GM12878 (cell line): Measurements from ENCODE around the gene HMGN1. TPM values are rescaled to one million over a fixed set of nuclear protein-coding genes. Genes with fewer than 3 reads are reported as not detected.
A peak's percentile ranks its signal among the peaks of the same experiment; 100 is the strongest.

Experiments used
- ASH2L ChIP-seq: fragments of 300-600, 200-600 bp; sonication (generic); IDR thresholded peaks from 2 replicates; pipeline ENCODE4 v1.6.1; 2017; ENCODE audit warnings: low read depth, mild to moderate bottlenecking, borderline replicate concordance
- CBX5 ChIP-seq: sonication (generic); IDR thresholded peaks from 2 replicates; pipeline ENCODE4 v1.6.1; 2016; ENCODE audit warnings: low read depth, moderate library complexity, mild to moderate bottlenecking, inconsistent platforms
- CEBPB ChIP-seq, 2 experiments: fragments of 150-350 bp in 1 of 2; IDR thresholded peaks; 2 replicates each; pipeline ENCODE4 v1.6.1; 2012 to 2014; ENCODE audit warnings: low read depth in 2 of 2, low read length in 2 of 2, borderline replicate concordance in 1 of 2, inconsistent platforms in 1 of 2
- EZH2 ChIP-seq: IDR thresholded peaks from 2 replicates; pipeline ENCODE4 v1.6.1; 2012; ENCODE audit warnings: low read depth, mild to moderate bottlenecking, control low read depth, inconsistent platforms, low read length, borderline replicate concordance; ENCODE audit not compliant: control insufficient read depth
- HCFC1 ChIP-seq: fragments of 150-350 bp; IDR thresholded peaks from 2 replicates; pipeline ENCODE4 v1.6.1; 2014; ENCODE audit warnings: low read length
- KDM1A ChIP-seq: fragments of 200-600 bp; sonication (generic); IDR thresholded peaks from 2 replicates; pipeline ENCODE4 v1.6.1; 2016; ENCODE audit warnings: borderline replicate concordance
- NFIC ChIP-seq: IDR thresholded peaks from 2 replicates; pipeline ENCODE4 v1.6.1; 2012; ENCODE audit warnings: low read depth, mild to moderate bottlenecking, inconsistent platforms, low read length, moderate library complexity
- NFYA ChIP-seq: IDR thresholded peaks from 2 replicates; pipeline ENCODE4 v1.6.1; 2011; ENCODE audit warnings: low read depth, mild to moderate bottlenecking, low read length, improper control_type of control experiment, borderline replicate concordance
- NRF1 ChIP-seq: conservative IDR thresholded peaks from 2 replicates; pipeline ENCODE4 v1.6.1; 2011; ENCODE audit warnings: mild to moderate bottlenecking, low read depth, low read length, improper control_type of control experiment
- POU2F2 ChIP-seq: IDR thresholded peaks from 3 replicates; pipeline ENCODE4 v1.6.1; 2011; ENCODE audit warnings: low read depth, mild to moderate bottlenecking, low read length, borderline replicate concordance
- SMC3 ChIP-seq: IDR thresholded peaks from 2 replicates; pipeline ENCODE4 v1.6.1; 2011; ENCODE audit warnings: low read length, improper control_type of control experiment, borderline replicate concordance
- SREBF1 ChIP-seq: IDR thresholded peaks from 2 replicates; pipeline ENCODE4 v1.6.1; 2012; ENCODE audit warnings: mild to moderate bottlenecking, low read length
- SRF ChIP-seq, 2 experiments: IDR thresholded peaks; 2 replicates each; pipeline ENCODE4 v1.6.1; 2011; ENCODE audit warnings: low read depth in 2 of 2, low read length in 2 of 2, mild to moderate bottlenecking in 1 of 2, moderate library complexity in 1 of 2
- WRNIP1 ChIP-seq: IDR thresholded peaks from 2 replicates; pipeline ENCODE4 v1.6.1; 2011; ENCODE audit warnings: low read depth, low read length, improper control_type of control experiment, borderline replicate concordance
- ZBTB11 ChIP-seq: fragments of 450-650 bp; formaldehyde crosslinking; IDR thresholded peaks from 2 replicates; pipeline ENCODE4 v1.5.0; 2022; ENCODE audit warnings: mild to moderate bottlenecking, missing genetic modification characterization
- ZNF274 ChIP-seq: IDR thresholded peaks from one replicate; pipeline ENCODE4 v1.8.0; 2011; ENCODE audit not compliant: insufficient read length, insufficient read depth
- ZNF384 ChIP-seq: IDR thresholded peaks from 2 replicates; pipeline ENCODE4 v1.6.1; 2012; ENCODE audit warnings: low read depth, mild to moderate bottlenecking, low read length, improper control_type of control experiment, borderline replicate concordance
- polyA plus RNA-seq, 11 experiments: library from polyadenylated mRNA; depleted of rRNA in 4 of 11; unstranded in 6 of 11; stranded (reverse) in 5 of 11; fragments of >200 nt; fragmentation: Nextera tagmentation in 4 of 11; fragmentation: Illumina TruSeq in 1 of 11; extraction: Ambion mirVana in 4 of 11; extraction: Trizol in 1 of 11; gene quantifications; 1 replicate in 1 of 11; 2 replicates in 10 of 11; pipeline versions ENCODE4 v1.2.1 to v1.2.3, GENCODE V29; 2011 to 2016; ENCODE audit warnings: inconsistent platforms in 2 of 11, missing spikeins in 2 of 11, low read depth in 1 of 11
- total RNA-seq, 4 experiments: library from RNA; depleted of rRNA in 3 of 4; stranded (reverse); fragments of >200 nt in 3 of 4; fragmentation: Illumina TruSeq in 1 of 4; extraction: Trizol in 1 of 4; gene quantifications; 2 replicates each; pipeline versions ENCODE4 v1.2.1 to v1.2.3, GENCODE V29; 2013 to 2021
- TF ChIP-seq, protein P1 (sequence below): fragments of 450-650 bp; IDR thresholded peaks from 2 replicates; pipeline ENCODE4 v1.6.1; 2018; ENCODE audit warnings: mild to moderate bottlenecking, low read depth, moderate library complexity; ENCODE audit not compliant: partially characterized antibody
- TF ChIP-seq, protein P2 (sequence below): fragments of 150-350 bp; IDR thresholded peaks from 2 replicates; pipeline ENCODE4 v1.6.1; 2014; ENCODE audit warnings: mild to moderate bottlenecking, low read depth, low read length
- TF ChIP-seq, protein P3 (sequence below): IDR thresholded peaks from 2 replicates; pipeline ENCODE4 v1.6.1; 2011; ENCODE audit warnings: low read depth, mild to moderate bottlenecking, low read length, moderate library complexity, borderline replicate concordance; ENCODE audit errors: extremely low read depth
- TF ChIP-seq, protein P4 (sequence below): fragments of 450-650 bp; IDR thresholded peaks from 2 replicates; pipeline ENCODE4 v1.6.1; 2014; ENCODE audit warnings: mild to moderate bottlenecking

Gene HMGN1
- total and polyA plus RNA-seq, 10 of the 15 experiments (the other 5 are each of a cell fraction or from before 2014, with no cell fraction given), result 120 to 798 (median 396) TPM

- TF ChIP-seq, protein P1, sequence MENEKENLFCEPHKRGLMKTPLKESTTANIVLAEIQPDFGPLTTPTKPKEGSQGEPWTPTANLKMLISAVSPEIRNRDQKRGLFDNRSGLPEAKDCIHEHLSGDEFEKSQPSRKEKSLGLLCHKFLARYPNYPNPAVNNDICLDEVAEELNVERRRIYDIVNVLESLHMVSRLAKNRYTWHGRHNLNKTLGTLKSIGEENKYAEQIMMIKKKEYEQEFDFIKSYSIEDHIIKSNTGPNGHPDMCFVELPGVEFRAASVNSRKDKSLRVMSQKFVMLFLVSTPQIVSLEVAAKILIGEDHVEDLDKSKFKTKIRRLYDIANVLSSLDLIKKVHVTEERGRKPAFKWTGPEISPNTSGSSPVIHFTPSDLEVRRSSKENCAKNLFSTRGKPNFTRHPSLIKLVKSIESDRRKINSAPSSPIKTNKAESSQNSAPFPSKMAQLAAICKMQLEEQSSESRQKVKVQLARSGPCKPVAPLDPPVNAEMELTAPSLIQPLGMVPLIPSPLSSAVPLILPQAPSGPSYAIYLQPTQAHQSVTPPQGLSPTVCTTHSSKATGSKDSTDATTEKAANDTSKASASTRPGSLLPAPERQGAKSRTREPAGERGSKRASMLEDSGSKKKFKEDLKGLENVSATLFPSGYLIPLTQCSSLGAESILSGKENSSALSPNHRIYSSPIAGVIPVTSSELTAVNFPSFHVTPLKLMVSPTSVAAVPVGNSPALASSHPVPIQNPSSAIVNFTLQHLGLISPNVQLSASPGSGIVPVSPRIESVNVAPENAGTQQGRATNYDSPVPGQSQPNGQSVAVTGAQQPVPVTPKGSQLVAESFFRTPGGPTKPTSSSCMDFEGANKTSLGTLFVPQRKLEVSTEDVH, result peak; percentile 66
- TF ChIP-seq ZBTB11 (CRISPR knock-in tag) (no peak), NRF1 (no peak), NFYA (no peak), SREBF1 (no peak), ASH2L (no peak), EZH2 (no peak), ZNF384 (no peak), ZNF274 (no peak), SMC3 (no peak), NFIC (no peak), POU2F2 (peak; percentile 41; the same call in 1 of the 3 replicates), SRF (IDR thresholded peaks at IDR 0.05; ENCODE audit: low read depth in 2 of 2, low read length in 2 of 2) (no peak), WRNIP1 (no peak), HCFC1 (no peak; the same call in none of the 2 replicates), CEBPB (IDR thresholded peaks at IDR 0.05; ENCODE audit: borderline replicate concordance in 1 of 2, low read depth in 2 of 2, low read length in 2 of 2) (no peak), CBX5 (0 out of 2 replicates have a peak, but pooled peaks have one; percentile 75), KDM1A (no peak)
- TF ChIP-seq, protein P2, sequence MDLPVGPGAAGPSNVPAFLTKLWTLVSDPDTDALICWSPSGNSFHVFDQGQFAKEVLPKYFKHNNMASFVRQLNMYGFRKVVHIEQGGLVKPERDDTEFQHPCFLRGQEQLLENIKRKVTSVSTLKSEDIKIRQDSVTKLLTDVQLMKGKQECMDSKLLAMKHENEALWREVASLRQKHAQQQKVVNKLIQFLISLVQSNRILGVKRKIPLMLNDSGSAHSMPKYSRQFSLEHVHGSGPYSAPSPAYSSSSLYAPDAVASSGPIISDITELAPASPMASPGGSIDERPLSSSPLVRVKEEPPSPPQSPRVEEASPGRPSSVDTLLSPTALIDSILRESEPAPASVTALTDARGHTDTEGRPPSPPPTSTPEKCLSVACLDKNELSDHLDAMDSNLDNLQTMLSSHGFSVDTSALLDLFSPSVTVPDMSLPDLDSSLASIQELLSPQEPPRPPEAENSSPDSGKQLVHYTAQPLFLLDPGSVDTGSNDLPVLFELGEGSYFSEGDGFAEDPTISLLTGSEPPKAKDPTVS, result no peak
- TF ChIP-seq, protein P3, sequence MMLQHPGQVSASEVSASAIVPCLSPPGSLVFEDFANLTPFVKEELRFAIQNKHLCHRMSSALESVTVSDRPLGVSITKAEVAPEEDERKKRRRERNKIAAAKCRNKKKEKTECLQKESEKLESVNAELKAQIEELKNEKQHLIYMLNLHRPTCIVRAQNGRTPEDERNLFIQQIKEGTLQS, result no peak
- TF ChIP-seq, protein P4, sequence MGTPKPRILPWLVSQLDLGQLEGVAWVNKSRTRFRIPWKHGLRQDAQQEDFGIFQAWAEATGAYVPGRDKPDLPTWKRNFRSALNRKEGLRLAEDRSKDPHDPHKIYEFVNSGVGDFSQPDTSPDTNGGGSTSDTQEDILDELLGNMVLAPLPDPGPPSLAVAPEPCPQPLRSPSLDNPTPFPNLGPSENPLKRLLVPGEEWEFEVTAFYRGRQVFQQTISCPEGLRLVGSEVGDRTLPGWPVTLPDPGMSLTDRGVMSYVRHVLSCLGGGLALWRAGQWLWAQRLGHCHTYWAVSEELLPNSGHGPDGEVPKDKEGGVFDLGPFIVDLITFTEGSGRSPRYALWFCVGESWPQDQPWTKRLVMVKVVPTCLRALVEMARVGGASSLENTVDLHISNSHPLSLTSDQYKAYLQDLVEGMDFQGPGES, result 0 out of 2 replicates have a peak, but pooled peaks have one; percentile 11
Observed at GRCh38 chr21:39313571-39314142, 35.2 kb downstream of the HMGN1 start, which contains the start of gene BRWD1 (continued).
